Measurements from ENCODE around the gene HMGN2. TPM values are rescaled to one million over a fixed set of nuclear protein-coding genes. Genes with fewer than 3 reads are reported as not detected.

HMGN2 gene
- total RNA-seq, 1 experiment from 2014 or later: 421 TPM

GRCh38 chr1:26476958-26477357, 4.7 kb downstream of the HMGN2 start:
- POLR2A ChIA-PET: no interaction called here
- no peak for TF ChIP-seq CTCF (IDR thresholded peaks at IDR 0.05; ENCODE audit: insufficient read depth in 1 of 2, low read depth in 1 of 2, low read length in 1 of 2, severe bottlenecking in 1 of 2, unreplicated experiment in 1 of 2)
- H3K4me3 Mint-ChIP-seq (ENCODE audit: unreplicated experiment): no peak overlapping the region

GRCh38 chr1:26477446-26478152, 5.4 kb downstream of the HMGN2 start:
- Mint-ChIP-seq H3K27ac (ENCODE audit: unreplicated experiment) (no peak overlapping the region), H3K36me3 (ENCODE audit: insufficient read depth, unreplicated experiment) (peaks cover 91% of the 10 kb centered on the region), H3K4me1 (ENCODE audit: low read depth, unreplicated experiment) (no peaks in the 10 kb centered on the region), H3K9me3 (ENCODE audit: unreplicated experiment) (no peaks in the 10 kb centered on the region), H3K27me3 (ENCODE audit: insufficient read depth, unreplicated experiment) (no peaks in the 10 kb centered on the region), H3K4me3 (ENCODE audit: unreplicated experiment) (no peak overlapping the region)
- ChIA-PET CTCF (no interaction called here), POLR2A (no interaction called here)
- H3K4me3 ChIP-seq (ENCODE audit: low read depth, low read length): no peak overlapping the region
- TF ChIP-seq CTCF (IDR thresholded peaks at IDR 0.05; ENCODE audit: insufficient read depth in 1 of 2, low read depth in 1 of 2, low read length in 1 of 2, severe bottlenecking in 1 of 2, unreplicated experiment in 1 of 2): no peak
- peaks cover 3% of the 10 kb centered on the region for H3K36me3 ChIP-seq (ENCODE audit: control insufficient read depth, insufficient read depth, low read length)
- no peaks in the 10 kb centered on the region for H3K27me3 ChIP-seq (replicated peaks; ENCODE audit: control insufficient read depth, insufficient read depth, low read length)
- DNase-seq: no peak
- BruUV-seq (replicated peaks): no TSS peak
- peaks cover 15% of the 10 kb centered on the region for H3K4me1 ChIP-seq
- intact Hi-C loops (cut with micrococcal nuclease; ENCODE audit: unreplicated experiment): no loop called here
- H3K9me3 ChIP-seq: no peaks in the 10 kb centered on the region

More at GRCh38 chr1:26476958-26477357, 4.7 kb downstream of the HMGN2 start:
- no peak for DNase-seq
- intact Hi-C loops (cut with micrococcal nuclease; ENCODE audit: unreplicated experiment): no loop called here
- Mint-ChIP-seq H3K27me3 (ENCODE audit: insufficient read depth, unreplicated experiment) (no peaks in the 10 kb centered on the region), H3K9me3 (ENCODE audit: unreplicated experiment) (no peaks in the 10 kb centered on the region), H3K36me3 (ENCODE audit: insufficient read depth, unreplicated experiment) (peaks cover 90% of the 10 kb centered on the region), H3K27ac (ENCODE audit: unreplicated experiment) (no peak overlapping the region), H3K4me1 (ENCODE audit: low read depth, unreplicated experiment) (no peaks in the 10 kb centered on the region)
- CTCF ChIA-PET: no interaction called here
- H3K4me3 ChIP-seq (ENCODE audit: low read depth, low read length): no peak overlapping the region
- H3K9me3 ChIP-seq: no peaks in the 10 kb centered on the region
- peaks cover 15% of the 10 kb centered on the region for H3K4me1 ChIP-seq
- H3K36me3 ChIP-seq (ENCODE audit: control insufficient read depth, insufficient read depth, low read length): peaks cover 3% of the 10 kb centered on the region
- BruUV-seq (replicated peaks): no TSS peak
- no peaks in the 10 kb centered on the region for H3K27me3 ChIP-seq (replicated peaks; ENCODE audit: control insufficient read depth, insufficient read depth, low read length)

GRCh38 chr1:26478159-26478558, 5.9 kb downstream of the HMGN2 start:
- Mint-ChIP-seq H3K9me3 (ENCODE audit: unreplicated experiment) (no peaks in the 10 kb centered on the region), H3K27ac (ENCODE audit: unreplicated experiment) (no peak overlapping the region), H3K36me3 (ENCODE audit: insufficient read depth, unreplicated experiment) (peaks cover 93% of the 10 kb centered on the region), H3K27me3 (ENCODE audit: insufficient read depth, unreplicated experiment) (no peaks in the 10 kb centered on the region), H3K4me3 (ENCODE audit: unreplicated experiment) (no peak overlapping the region), H3K4me1 (ENCODE audit: low read depth, unreplicated experiment) (no peaks in the 10 kb centered on the region)
- no TSS peak for BruUV-seq (replicated peaks)
- no peak for TF ChIP-seq CTCF (IDR thresholded peaks at IDR 0.05; ENCODE audit: insufficient read depth in 1 of 2, low read depth in 1 of 2, low read length in 1 of 2, severe bottlenecking in 1 of 2, unreplicated experiment in 1 of 2)
- no peak overlapping the region for H3K4me3 ChIP-seq (ENCODE audit: low read depth, low read length)
- peaks cover 3% of the 10 kb centered on the region for H3K36me3 ChIP-seq (ENCODE audit: control insufficient read depth, insufficient read depth, low read length)
- ChIA-PET POLR2A (no interaction called here), CTCF (no interaction called here)
- H3K27me3 ChIP-seq (replicated peaks; ENCODE audit: control insufficient read depth, insufficient read depth, low read length): no peaks in the 10 kb centered on the region
- H3K4me1 ChIP-seq: peaks cover 15% of the 10 kb centered on the region
- no peak for DNase-seq
- no peaks in the 10 kb centered on the region for H3K9me3 ChIP-seq
- intact Hi-C loops (cut with micrococcal nuclease; ENCODE audit: unreplicated experiment): no loop called here

Data from Caco-2 (cell line).